Measurements from ENCODE around the gene WDR64. TPM values are rescaled to one million over a fixed set of nuclear protein-coding genes. Genes with fewer than 3 reads are reported as not detected.
"Not testable (repeated sequence)": the region's sequence is repeated elsewhere in the genome, so short reads cannot be mapped to it uniquely, and the experiment has no call there.

WDR64 gene
- total RNA-seq, 1 donor from 2014 or later = not detected

DNA sequence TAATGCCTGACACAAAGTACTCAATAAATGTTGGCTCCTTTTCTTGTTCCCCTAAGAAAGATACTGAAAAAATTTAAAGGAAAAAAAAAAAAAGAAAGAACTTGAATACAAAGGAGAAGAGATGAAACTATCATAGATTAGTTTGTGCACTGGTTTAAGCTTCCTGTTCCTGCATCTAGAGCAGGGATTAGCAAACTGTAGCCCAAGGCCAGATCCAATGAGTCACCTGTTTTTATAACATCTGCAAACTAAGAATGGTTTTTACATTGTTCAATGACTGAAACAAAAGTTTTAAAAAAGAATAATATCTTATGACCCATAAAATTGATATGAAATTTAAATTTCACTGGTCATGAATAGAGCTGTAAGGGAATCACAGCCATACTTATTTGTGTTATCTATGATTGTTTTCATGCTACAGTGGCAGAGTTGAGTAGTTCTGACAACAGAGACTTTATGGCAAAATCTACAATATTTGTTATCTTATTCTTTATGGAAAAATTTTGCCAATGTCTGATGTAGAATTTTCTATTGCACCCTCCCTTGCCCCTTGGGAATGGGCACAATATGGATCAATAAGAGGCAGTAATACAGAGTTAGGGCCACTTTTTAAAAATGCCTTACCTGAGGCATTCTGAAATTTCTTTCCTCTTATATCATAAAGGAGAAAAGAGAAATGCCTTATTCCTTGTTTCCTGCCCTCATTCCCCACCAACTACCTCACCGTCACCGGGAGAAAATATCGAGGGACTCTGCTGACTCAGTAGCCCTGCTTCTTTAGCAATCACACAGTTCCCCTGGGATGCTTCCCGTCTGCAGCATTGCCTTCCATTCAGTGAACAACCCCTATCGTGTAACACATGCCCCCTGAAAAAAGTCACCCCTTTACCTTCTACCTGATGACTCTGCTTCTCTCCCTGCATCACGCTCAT lies 50.6 kb downstream of the WDR64 start:
- TF ChIP-seq, protein P1, sequence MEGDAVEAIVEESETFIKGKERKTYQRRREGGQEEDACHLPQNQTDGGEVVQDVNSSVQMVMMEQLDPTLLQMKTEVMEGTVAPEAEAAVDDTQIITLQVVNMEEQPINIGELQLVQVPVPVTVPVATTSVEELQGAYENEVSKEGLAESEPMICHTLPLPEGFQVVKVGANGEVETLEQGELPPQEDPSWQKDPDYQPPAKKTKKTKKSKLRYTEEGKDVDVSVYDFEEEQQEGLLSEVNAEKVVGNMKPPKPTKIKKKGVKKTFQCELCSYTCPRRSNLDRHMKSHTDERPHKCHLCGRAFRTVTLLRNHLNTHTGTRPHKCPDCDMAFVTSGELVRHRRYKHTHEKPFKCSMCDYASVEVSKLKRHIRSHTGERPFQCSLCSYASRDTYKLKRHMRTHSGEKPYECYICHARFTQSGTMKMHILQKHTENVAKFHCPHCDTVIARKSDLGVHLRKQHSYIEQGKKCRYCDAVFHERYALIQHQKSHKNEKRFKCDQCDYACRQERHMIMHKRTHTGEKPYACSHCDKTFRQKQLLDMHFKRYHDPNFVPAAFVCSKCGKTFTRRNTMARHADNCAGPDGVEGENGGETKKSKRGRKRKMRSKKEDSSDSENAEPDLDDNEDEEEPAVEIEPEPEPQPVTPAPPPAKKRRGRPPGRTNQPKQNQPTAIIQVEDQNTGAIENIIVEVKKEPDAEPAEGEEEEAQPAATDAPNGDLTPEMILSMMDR (conservative IDR thresholded peaks at IDR 0.05) = no peak

DNA sequence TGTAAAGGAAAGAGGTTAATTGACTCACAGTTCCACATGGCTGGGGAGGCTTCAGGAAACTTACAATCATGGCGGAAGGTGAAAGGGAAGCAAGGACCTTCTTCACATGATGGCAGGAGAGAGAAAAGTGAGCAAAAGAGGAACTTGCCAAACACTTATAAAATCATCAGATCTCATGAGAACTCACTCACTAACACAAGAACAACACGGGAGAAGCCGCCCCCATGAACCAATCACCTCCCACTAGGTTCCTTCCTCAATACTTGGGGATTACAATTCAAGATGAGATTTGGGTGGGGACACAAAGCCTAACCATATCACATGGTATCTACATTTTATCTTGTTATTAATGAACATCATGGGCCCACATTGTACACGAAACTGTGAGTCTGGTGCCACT lies 51.7 kb downstream of the WDR64 start:
- not testable (repeated sequence) for H3K4me1 Mint-ChIP-seq; H3K27me3 Mint-ChIP-seq (ENCODE audit: low read depth); DNase-seq (ENCODE audit: low read depth, low spot score); H3K4me3 Mint-ChIP-seq; H3K36me3 Mint-ChIP-seq (ENCODE audit: low read depth); H3K9me3 Mint-ChIP-seq
- H3K27ac Mint-ChIP-seq (ENCODE audit: unreplicated experiment) = peak overlapping the region; percentile 84

More for the DNA sequence above, 50.6 kb downstream of the WDR64 start:
- H3K4me1 Mint-ChIP-seq = no peaks in the 10 kb centered on the region
- no peak for DNase-seq (ENCODE audit: low read depth, low spot score)
- H3K27me3 Mint-ChIP-seq (ENCODE audit: low read depth) = no peaks in the 10 kb centered on the region
- peaks cover 2% of the 10 kb centered on the region for H3K9me3 Mint-ChIP-seq
- no peaks in the 10 kb centered on the region for H3K36me3 Mint-ChIP-seq (ENCODE audit: low read depth)
- no peak overlapping the region for H3K4me3 Mint-ChIP-seq
- H3K27ac Mint-ChIP-seq (ENCODE audit: unreplicated experiment) = no peak overlapping the region

DNA sequence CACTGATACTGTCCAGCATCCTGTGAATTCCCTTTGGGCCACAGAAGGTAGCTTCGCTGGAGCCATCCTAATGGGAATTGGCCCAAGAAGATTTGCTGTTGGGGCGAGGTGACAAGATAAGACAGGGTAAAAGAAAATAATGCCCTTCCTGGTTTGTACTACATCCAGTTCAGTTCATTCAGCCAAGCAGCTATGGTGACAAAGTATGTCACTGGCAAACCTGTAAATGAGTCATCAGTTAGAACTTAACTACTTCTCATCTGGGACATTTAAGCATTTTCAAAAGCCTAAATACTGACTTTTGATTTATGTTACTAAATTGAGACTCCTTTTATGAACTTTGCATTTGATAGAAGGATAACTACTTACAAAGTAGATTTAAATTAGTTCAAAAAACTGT lies 54.2 kb downstream of the WDR64 start:
- Mint-ChIP-seq H3K36me3 (ENCODE audit: low read depth) (no peaks in the 10 kb centered on the region), H3K4me3 (no peak overlapping the region), H3K27me3 (ENCODE audit: low read depth) (no peaks in the 10 kb centered on the region), H3K27ac (ENCODE audit: unreplicated experiment) (no peak overlapping the region), H3K4me1 (no peaks in the 10 kb centered on the region), H3K9me3 (peaks cover 2% of the 10 kb centered on the region)
- DNase-seq (ENCODE audit: low read depth, low spot score) = no peak
- TF ChIP-seq, protein P1 (conservative IDR thresholded peaks at IDR 0.05) = no peak

DNA sequence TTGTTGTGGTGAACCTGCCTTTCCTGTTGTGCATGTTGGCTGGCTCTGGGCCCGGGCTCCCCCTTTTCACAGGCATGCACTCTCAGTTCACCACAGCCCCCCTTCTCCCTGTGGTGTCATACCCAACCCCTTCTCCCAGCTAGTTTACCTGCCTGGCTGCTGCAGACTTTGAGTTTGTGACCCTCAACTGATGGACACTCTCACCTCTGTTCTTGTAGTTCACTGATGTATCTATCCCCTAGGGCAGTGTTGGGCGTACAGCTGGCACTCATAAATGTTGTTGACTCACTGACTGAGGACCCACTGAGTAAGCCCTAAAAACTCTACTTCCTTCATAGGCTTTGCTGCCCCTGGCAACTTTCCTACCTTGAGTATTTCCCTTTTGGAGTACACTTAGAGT lies 54.9 kb downstream of the WDR64 start:
- DNase-seq (ENCODE audit: low read depth, low spot score) = no peak
- Mint-ChIP-seq H3K27ac (ENCODE audit: unreplicated experiment) (no peak overlapping the region), H3K4me3 (no peak overlapping the region), H3K4me1 (no peaks in the 10 kb centered on the region), H3K36me3 (ENCODE audit: low read depth) (no peaks in the 10 kb centered on the region), H3K27me3 (ENCODE audit: low read depth) (no peaks in the 10 kb centered on the region), H3K9me3 (peaks cover 2% of the 10 kb centered on the region)
- TF ChIP-seq, protein P1 (conservative IDR thresholded peaks at IDR 0.05) = no peak

DNA sequence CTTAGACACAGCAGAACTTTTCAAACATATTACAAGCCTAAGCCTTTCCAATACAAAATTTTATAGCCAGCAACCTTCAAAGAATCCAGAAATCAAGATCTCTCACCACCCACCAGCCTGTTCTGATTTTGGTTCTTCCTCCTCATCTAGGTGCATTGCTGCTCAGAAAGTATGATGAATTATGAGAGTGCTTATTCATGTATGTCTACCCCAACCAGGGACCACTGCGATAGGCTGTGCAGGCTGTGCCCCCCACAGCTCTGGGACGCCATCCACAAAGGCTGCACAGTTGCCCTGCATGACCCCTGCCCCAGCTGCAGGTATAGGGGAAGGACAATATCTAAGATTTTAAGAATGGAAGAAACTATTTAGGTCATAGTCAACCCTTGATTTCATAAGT lies 55.4 kb downstream of the WDR64 start:
- Mint-ChIP-seq H3K36me3 (ENCODE audit: low read depth) (no peaks in the 10 kb centered on the region), H3K9me3 (peaks cover 2% of the 10 kb centered on the region), H3K27ac (ENCODE audit: unreplicated experiment) (no peak overlapping the region), H3K4me1 (no peaks in the 10 kb centered on the region), H3K4me3 (no peak overlapping the region), H3K27me3 (ENCODE audit: low read depth) (no peaks in the 10 kb centered on the region)
- TF ChIP-seq, protein P1 (conservative IDR thresholded peaks at IDR 0.05) = no peak
- no peak for DNase-seq (ENCODE audit: low read depth, low spot score)

DNA sequence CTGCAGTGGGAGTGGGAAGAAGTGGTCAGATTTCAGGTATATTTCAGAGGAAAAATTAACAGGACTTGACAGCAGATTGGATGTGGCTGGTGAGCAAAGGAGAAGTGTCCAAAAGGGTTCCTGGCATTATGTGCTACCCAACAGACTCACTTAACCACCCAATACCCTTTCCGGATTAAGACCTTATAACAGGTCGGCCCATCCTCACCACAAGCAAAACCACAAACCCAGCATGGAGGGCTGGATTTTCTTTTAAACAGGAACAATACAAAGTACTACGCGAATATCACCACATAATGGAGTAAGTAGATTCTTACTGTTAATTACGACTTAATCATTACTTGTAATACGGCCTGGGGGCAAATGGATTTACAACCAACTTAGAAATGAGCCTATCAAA lies 59.2 kb downstream of the WDR64 start:
- H3K36me3 Mint-ChIP-seq (ENCODE audit: low read depth) = no peaks in the 10 kb centered on the region
- no peaks in the 10 kb centered on the region for H3K4me1 Mint-ChIP-seq
- peaks cover 2% of the 10 kb centered on the region for H3K27me3 Mint-ChIP-seq (ENCODE audit: low read depth)
- no peak overlapping the region for H3K27ac Mint-ChIP-seq (ENCODE audit: unreplicated experiment)
- DNase-seq (ENCODE audit: low read depth, low spot score) = no peak
- H3K4me3 Mint-ChIP-seq = no peak overlapping the region
- peaks cover 2% of the 10 kb centered on the region for H3K9me3 Mint-ChIP-seq
- TF ChIP-seq, protein P1 (conservative IDR thresholded peaks at IDR 0.05) = no peak

Measured in neural crest cell (in vitro differentiated cells).